CD4-positive, alpha-beta T cell treated with Interleukin-15 for 1 hour (primary cell): ENCODE data around the gene IRF3.
"Not testable (repeated sequence)": the region's sequence is repeated elsewhere in the genome, so short reads cannot be mapped to it uniquely, and the experiment has no call there.

Source experiments
- DNase-seq: peaks from one replicate; pipeline ENCODE4 v3.0.0-alpha.2; 2020

IRF3 gene

GRCh38 chr19:49642492-49643035 is 23.1 kb downstream of the IRF3 start:
- no peak for DNase-seq

DNA sequence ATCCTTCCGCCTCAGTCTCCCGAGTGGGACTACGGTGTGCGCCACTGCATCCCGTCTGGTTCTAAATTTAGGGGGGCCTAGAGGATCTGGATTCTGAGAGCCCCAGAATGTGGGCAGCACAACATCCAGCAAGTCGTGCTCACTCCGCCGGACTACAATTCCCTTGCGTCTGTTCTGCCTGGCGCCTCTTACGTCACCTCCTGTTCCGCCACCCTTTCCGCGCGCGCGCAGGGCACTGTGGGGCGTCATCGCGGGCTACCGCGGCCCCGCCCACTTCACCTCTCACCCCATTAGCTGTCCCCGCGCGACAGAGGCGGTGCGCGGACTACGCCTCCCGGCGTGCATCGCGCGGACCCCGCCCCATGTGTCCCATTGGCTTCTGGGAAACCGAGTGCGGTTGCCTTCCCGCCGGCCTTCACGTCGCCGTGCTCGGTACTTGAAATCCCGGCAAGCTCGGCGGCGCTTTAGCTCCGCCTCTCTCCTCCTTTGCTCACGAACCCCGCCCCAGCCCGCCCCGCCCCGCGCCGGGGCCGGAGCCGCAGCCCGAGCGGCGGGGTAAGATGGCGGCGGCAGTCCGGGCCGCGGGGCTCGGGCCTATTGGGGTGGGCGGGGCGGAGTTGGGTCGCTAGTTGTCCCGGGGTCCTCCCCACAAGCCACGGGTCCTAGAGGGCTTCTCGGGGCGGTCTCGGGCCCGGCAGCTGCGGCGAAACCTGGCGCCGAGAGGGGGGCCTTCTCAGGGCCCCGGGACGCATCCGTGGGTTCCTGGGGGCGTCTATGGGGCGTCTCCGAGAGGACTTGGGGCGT is 23.8 kb downstream of the IRF3 start, which contains the start of gene SCAF1:
Gene SCAF1 (plus strand): TSS at position 522 of the 804 bp plus-strand sequence. CDS start 2,818 bp downstream, outside the sequence.
- DNase-seq = peak; percentile 100

DNA sequence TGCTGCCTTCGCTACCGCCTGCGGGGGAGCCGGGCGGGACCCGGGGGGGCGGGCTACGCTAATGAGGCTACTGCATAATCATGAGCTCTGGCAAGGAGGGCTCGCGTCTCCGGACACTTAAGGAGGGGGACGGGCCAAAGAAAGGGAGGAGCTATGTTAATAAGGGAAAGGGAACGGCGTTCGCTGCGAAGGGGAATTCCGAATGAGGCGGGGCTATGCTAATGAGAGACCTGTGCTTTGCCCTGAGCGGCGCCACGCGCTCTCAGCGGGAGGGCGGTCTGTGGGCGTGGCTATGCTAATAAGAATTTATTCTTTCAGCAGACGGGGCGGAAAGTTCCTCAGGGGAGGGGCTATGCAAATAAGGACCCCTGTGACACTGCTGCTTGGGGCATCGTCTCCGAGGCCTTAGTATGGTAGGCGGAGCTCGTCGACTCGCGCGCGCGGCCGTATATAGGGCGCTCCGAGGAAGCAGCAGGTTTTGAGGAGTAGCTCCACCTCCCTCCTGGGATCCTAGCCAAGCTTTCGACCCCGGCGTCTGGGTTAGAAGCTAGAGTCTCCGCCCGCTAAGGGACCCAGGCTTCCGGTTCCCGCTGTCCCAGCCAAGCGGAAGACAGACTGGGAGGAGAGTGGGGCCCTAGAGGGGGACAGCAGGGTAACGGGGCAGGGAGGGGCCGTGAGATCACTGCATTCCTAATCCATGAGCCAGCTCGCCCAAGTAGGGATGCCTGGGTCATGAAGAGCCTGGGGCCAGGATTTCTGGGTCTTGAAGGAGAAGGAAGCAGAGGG is 25.4 kb downstream of the IRF3 start, which contains the start of gene RRAS:
Gene RRAS (minus strand): TSS at position 31 of the 786 bp plus-strand sequence. CDS start 45 bp downstream, outside the sequence.
- peak; percentile 100 for DNase-seq

- DNase-seq = no peak
Observed at GRCh38 chr19:49639401-49640112, 26.1 kb downstream of the IRF3 start.

DNA sequence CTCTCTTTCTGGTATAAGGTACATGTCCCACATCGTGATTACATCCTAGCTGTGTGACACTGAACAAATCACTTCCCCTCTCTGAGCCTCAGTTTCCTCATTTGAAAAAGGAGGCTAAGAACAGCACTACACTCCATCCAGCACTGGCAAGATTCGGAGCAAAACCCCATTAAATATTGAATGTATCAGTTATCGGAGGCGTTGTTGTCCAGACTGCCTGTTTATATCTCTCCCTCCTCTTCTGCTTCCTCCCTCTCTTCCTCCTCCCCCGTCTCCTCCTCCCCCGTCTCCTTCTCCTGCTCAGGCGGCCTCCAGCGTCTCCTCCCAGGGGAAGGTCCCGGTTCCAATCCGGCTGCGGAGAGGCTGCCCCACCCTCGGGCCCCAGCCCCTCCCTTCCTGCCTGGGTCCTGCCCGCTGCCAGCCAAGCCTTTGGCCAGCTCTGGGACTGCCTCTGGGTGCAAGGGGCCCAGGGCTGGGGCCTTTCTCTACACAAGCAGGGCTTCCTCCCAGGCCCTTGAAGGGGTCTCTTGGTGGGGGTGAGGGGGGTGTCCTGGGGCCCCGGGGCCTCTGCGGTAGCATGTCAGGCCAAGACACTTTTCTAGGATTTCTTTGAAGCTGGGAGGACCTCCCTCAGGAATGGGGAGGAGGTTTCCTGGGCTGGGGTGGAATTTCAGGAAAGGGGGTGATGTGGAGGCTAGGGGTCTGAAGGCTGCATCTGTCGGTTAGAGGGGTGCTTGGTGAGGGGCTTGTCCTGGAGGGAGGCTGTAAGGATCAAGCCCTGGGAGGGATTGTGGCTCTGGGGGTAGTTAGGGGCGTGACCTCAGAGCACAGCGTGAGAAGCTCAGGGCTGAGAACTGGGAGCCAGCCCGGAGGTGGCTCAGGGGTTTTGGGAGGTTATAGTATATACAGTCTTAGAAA is 27.6 kb downstream of the IRF3 start:
- DNase-seq = no peak

GRCh38 chr19:49636233-49636932 is 29.3 kb downstream of the IRF3 start:
- no peak for DNase-seq

- no peak for DNase-seq
Observed at GRCh38 chr19:49635530-49636232, 30.0 kb downstream of the IRF3 start.

DNA sequence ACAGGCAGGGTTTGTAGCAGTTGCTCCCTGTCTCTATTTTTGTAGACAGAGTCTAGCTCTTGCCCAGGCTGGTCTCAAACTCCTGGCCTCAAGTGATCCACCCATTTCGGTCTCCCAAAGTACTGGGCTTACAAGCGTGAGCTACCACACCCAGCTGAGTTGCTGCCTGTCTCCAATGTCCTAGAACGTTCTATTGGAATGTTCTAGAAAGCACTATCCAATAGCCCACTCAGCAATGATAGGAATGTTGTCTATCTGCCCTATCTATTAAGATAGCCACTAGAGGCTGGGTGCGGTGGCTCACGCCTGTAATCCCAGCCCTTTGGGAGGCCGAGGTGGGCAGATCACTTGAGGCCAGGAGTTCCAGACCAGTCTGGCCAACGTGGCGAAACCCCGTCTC is 32.4 kb downstream of the IRF3 start:
- DNase-seq = not testable (repeated sequence)

GRCh38 chr19:49632576-49632975 is 33.1 kb downstream of the IRF3 start:
- no peak for DNase-seq

- no peak for DNase-seq
Observed at GRCh38 chr19:49631610-49632192, 34.0 kb downstream of the IRF3 start.

GRCh38 chr19:49631014-49631588 is 34.6 kb downstream of the IRF3 start:
- no peak for DNase-seq

- no peak for DNase-seq
Observed at GRCh38 chr19:49629659-49630058, 36.0 kb downstream of the IRF3 start.

DNA sequence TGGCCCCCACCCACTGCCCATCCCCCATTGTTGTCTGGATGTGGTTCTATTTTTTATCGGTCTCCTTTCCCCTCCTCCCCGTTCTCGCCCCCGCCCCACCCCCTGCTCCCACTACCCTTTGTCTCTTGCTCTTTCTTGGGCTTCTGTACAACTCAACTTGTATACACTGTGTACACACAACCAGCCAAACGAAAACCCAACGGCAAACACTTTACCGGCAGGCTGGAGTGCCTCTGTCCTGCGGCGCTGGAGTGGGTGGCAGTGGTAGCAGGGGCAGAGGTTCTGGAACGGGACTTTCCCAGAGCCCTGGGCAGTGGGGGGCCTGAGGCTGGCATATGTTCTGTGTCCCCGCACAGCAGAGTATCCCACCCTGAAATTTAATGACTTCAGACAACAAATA is 39.4 kb downstream of the IRF3 start:
- no peak for DNase-seq

- no peak for DNase-seq
Observed at GRCh38 chr19:49624967-49625910, 40.4 kb downstream of the IRF3 start.

DNA sequence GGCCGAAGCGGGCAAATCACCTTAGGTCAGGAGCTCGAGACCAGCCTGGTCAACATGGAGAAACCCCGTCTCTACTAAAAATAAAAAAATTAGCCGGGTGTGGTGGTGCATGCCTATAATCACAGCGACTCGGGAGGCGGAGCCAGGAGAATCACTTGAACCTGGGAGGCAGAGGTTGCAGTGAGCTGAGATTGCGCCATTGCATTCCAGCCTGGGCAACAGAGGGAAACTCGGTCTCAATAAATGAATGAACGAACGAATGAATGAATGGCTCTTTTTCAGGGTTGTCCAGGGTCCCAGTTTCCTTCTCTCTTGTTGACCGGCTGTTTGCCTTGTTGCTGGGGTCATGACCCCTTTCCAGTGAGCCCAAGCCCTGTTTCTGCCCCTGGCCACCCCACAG is 47.8 kb downstream of the IRF3 start:
- DNase-seq = not testable (repeated sequence)

- DNase-seq = no peak
Observed at GRCh38 chr19:49616945-49617344, 48.7 kb downstream of the IRF3 start.

DNA sequence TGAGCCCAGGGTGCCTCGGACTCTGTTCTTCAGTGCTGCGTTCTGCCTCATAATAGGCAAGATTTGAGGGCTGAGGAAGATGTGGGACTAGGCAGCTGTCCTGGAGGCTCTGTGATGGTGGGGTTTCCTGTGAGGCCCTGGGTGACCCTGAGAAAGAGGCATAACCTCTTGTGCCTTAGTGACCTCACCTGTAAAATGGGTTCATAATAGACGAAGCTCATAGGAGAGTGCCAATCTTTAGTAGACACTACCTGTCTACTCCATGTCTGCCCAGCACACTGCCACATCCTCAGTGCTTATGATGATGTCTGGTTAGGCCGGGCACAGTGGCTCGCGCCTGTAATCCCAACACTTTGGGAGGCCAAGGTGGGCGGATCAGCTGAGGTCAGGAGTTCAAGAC is 49.1 kb downstream of the IRF3 start:
- no peak for DNase-seq

DNA sequence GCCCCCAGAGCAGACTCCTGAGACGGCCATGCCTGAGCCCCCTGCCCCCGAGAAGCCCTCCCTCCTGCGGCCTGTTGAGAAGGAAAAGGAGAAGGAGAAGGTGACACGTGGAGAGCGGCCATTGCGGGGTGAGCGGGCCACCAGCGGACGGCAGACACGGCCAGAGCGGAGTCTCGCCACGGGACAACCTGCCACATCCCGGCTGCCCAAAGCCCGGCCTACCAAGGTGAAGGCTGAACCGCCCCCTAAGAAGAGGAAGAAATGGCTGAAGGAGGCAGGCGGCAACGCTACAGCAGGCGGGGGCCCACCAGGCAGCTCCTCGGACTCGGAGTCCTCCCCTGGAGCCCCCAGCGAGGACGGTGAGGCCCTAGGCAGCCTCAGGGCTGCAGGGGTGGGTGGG is 49.8 kb downstream of the IRF3 start:
- no peak for DNase-seq
